Neural cell (in vitro differentiated cells): ENCODE measurements around the gene TXNRD1. TPM values are rescaled to one million over a fixed set of nuclear protein-coding genes. Genes with fewer than 3 reads are reported as not detected.

Experiments
- H2AFZ ChIP-seq: fragments of 200-600, 300-800 bp; sonication (generic), shearing (Covaris generic); 2 replicates; pipeline ENCODE4 v1.6.0; 2014; ENCODE audit warnings: low read depth, mild to moderate bottlenecking, antibody characterized with exemption, low read length, moderate library complexity
- H3F3A ChIP-seq: fragments of 200-600 bp; shearing (Covaris generic); 2 replicates; pipeline ENCODE4 v1.6.1; 2016; ENCODE audit warnings: mild to moderate bottlenecking, moderate library complexity, mixed read lengths, antibody characterized with exemption, low read length; ENCODE audit not compliant: insufficient read depth, poor library complexity, severe bottlenecking
- H3K27ac ChIP-seq: fragments of 200-600, 300-800 bp; sonication (generic), shearing (Covaris generic); 2 replicates; pipeline ENCODE4 v1.5.1; 2014; ENCODE audit warnings: mild to moderate bottlenecking, low read length, moderate library complexity
- H3K27me3 ChIP-seq: fragments of 300-800, 200-600 bp; sonication (generic), shearing (Covaris generic); 2 replicates; pipeline ENCODE4 v1.6.0; 2014; ENCODE audit warnings: mild to moderate bottlenecking, low read depth, low read length, moderate library complexity; ENCODE audit not compliant: insufficient read depth
- H3K36me3 ChIP-seq: fragments of 300-800, 200-600 bp; sonication (generic), shearing (Covaris generic); 2 replicates; pipeline ENCODE4 v1.5.1; 2014; ENCODE audit warnings: mild to moderate bottlenecking, antibody characterized with exemption, low read length, moderate library complexity; ENCODE audit not compliant: insufficient read depth
- H3K4me2 ChIP-seq: fragments of 300-800, 200-600 bp; sonication (generic), shearing (Covaris generic); 2 replicates; pipeline ENCODE4 v1.6.0; 2014; ENCODE audit warnings: mild to moderate bottlenecking, low read length
- H3K4me3 ChIP-seq: fragments of 300-800, 200-600 bp; sonication (generic), shearing (Covaris generic); 2 replicates; pipeline ENCODE4 v1.5.1; 2014; ENCODE audit warnings: mild to moderate bottlenecking, low read length, moderate library complexity
- H3K79me2 ChIP-seq: fragments of 200-600 bp; shearing (Covaris generic); replicated peaks from 2 replicates; pipeline ENCODE4 v1.6.0; 2014; ENCODE audit warnings: mild to moderate bottlenecking, low read length, moderate library complexity; ENCODE audit not compliant: insufficient read depth
- H3K9ac ChIP-seq: fragments of 300-800, 200-600 bp; sonication (generic), shearing (Covaris generic); 2 replicates; pipeline ENCODE4 v1.6.1; 2016; ENCODE audit warnings: mild to moderate bottlenecking, low read length, mixed read lengths
- H3K9me2 ChIP-seq: fragments of 200-600 bp; shearing (Covaris generic); 2 replicates; pipeline ENCODE4 v1.6.1; 2016; ENCODE audit warnings: mild to moderate bottlenecking, low read length, mixed read lengths; ENCODE audit not compliant: insufficient read depth
- H3K9me3 ChIP-seq: fragments of 200-600, 300-800 bp; sonication (generic), shearing (Covaris generic); 2 replicates; pipeline ENCODE4 v1.6.1; 2016; ENCODE audit warnings: mild to moderate bottlenecking, mixed run types, low read length, moderate library complexity, mixed read lengths
- H4K20me1 ChIP-seq: fragments of 200-600 bp; shearing (Covaris generic); 2 replicates; pipeline ENCODE4 v1.6.1; 2016; ENCODE audit warnings: mild to moderate bottlenecking, mixed run types; ENCODE audit not compliant: insufficient read depth
- CTCF ChIP-seq: fragments of 450-650 bp; IDR thresholded peaks from 2 replicates; pipeline ENCODE4 v1.5.1; 2014; ENCODE audit warnings: antibody characterized with exemption, mild to moderate bottlenecking, moderate library complexity; ENCODE audit not compliant: poor library complexity, severe bottlenecking
- EP300 ChIP-seq: fragments of 450-650 bp; conservative IDR thresholded peaks from 2 replicates; pipeline ENCODE4 v1.6.1; 2014; ENCODE audit warnings: antibody characterized with exemption, mild to moderate bottlenecking, moderate library complexity; ENCODE audit not compliant: poor library complexity, severe bottlenecking
- EZH2 ChIP-seq: fragments of 200-600, 300-800 bp; shearing (Covaris generic), sonication (generic); IDR thresholded peaks from 2 replicates; pipeline ENCODE4 v1.6.1; 2014; ENCODE audit warnings: antibody characterized with exemption, low read length, borderline replicate concordance, mild to moderate bottlenecking; ENCODE audit not compliant: insufficient read depth, poor library complexity, severe bottlenecking
- MXI1 ChIP-seq: fragments of 450-650 bp; conservative IDR thresholded peaks from 2 replicates; pipeline ENCODE4 v1.6.1; 2014; ENCODE audit warnings: antibody characterized with exemption, mild to moderate bottlenecking; ENCODE audit not compliant: poor library complexity, severe bottlenecking
- POLR2AphosphoS5 ChIP-seq: IDR thresholded peaks from 2 replicates; pipeline ENCODE4 v1.6.1; 2012
- RAD21 ChIP-seq: fragments of 450-650 bp; conservative IDR thresholded peaks from 2 replicates; pipeline ENCODE4 v1.6.1; 2014; ENCODE audit warnings: antibody characterized with exemption, mild to moderate bottlenecking, moderate library complexity
- REST ChIP-seq: IDR thresholded peaks from 2 replicates; pipeline ENCODE4 v1.6.1; 2012; ENCODE audit warnings: borderline replicate concordance
- SMC3 ChIP-seq: fragments of 450-650 bp; conservative IDR thresholded peaks from 2 replicates; pipeline ENCODE4 v1.6.1; 2014; ENCODE audit warnings: antibody characterized with exemption, mild to moderate bottlenecking, moderate library complexity; ENCODE audit not compliant: poor library complexity
- TAF1 ChIP-seq: IDR thresholded peaks from 2 replicates; pipeline ENCODE4 v1.6.1; 2012; ENCODE audit warnings: low read depth
- polyA plus RNA-seq: library from polyadenylated mRNA; depleted of rRNA; stranded (reverse); fragments of >200 nt; gene quantifications from 2 replicates; pipeline ENCODE4 v1.2.3, GENCODE V29; 2014

Gene TXNRD1
- polyA plus RNA-seq, 1 donor from 2014 or later: 59.6 TPM

DNA sequence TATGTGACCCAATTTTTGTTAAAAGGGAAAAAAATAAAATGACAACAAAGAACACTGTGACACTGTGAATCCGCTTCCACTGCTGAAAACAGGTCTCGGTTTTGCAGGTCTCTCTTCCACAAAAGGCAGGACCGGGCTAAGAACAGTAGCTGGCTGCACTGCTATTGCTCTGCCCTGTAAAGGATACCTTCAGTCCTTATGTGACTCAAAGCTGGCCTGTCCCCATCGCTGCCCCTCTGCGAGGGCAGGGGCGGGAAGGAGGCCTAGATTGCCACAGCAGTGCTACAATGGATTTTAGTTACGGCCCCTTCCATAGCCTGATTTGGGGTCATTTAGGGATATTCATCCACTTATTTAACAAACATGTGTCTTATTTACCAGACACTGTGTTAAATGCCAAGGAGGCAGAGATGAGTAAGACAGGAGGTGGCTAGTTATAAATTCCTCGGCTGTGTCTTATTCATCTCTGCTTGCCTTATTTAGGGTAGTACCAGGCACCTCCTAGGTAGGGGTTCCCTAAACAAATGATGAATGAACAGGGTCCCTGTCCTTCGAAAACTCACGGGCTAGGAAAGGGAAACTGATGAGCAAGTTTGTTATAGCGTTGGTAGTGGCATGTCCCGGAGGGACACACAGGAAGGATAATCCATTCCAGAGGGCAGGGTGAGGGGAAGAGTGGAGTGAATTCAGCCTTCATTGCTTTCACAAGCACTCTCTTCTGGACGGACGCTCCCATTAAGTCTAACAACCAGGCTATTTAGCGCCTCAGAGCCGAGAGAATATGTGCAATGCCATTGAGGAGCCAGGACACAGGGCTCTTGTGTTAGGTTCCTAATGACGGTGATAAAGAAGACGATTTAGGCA is 161.3 kb downstream of the TXNRD1 start:
- no peak overlapping the region for H2AFZ ChIP-seq
- H4K20me1 ChIP-seq: no peaks in the 10 kb centered on the region
- no peaks in the 10 kb centered on the region for H3K9me3 ChIP-seq

DNA sequence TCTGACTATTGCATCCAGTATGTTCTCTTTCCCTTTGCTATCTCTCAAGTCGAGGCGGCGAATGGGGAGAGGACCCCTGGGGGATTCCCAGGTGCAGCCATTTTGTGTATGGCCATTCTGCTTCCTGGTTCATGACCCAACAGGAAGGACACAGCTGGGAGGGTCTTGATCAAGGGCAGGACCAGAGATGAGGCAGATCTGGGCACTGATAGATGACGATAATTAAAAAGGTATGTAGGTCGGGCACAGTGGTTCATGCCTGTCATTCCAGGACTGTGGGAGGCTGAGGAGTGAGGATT is 161.9 kb downstream of the TXNRD1 start:
- H3K4me2 ChIP-seq: no peak overlapping the region
- no peaks in the 10 kb centered on the region for H3K9me2 ChIP-seq
- no peak overlapping the region for H3K4me3 ChIP-seq
- H2AFZ ChIP-seq: no peak overlapping the region
- no peaks in the 10 kb centered on the region for H4K20me1 ChIP-seq
- no peaks in the 10 kb centered on the region for H3K27me3 ChIP-seq
- H3K9me3 ChIP-seq: no peaks in the 10 kb centered on the region
- no peaks in the 10 kb centered on the region for H3F3A ChIP-seq
- H3K27ac ChIP-seq: no peak overlapping the region
- no peaks in the 10 kb centered on the region for H3K36me3 ChIP-seq
- H3K9ac ChIP-seq: no peak overlapping the region
- H3K79me2 ChIP-seq: no peaks in the 10 kb centered on the region
- TF ChIP-seq MXI1 (no peak), CTCF (no peak), EZH2 (no peak), SMC3 (no peak)

More for the DNA sequence above, 161.3 kb downstream of the TXNRD1 start:
- Histone ChIP-seq H3K9ac (no peak overlapping the region), H3K4me2 (no peak overlapping the region), H3K27ac (no peak overlapping the region), H3K36me3 (no peaks in the 10 kb centered on the region), H3K9me2 (no peaks in the 10 kb centered on the region), H3K79me2 (no peaks in the 10 kb centered on the region), H3K27me3 (no peaks in the 10 kb centered on the region), H3F3A (no peaks in the 10 kb centered on the region), H3K4me3 (no peak overlapping the region)
- TF ChIP-seq MXI1 (no peak), CTCF (no peak), EZH2 (no peak), EP300 (no peak), RAD21 (no peak), TAF1 (no peak), REST (no peak), SMC3 (no peak), POLR2AphosphoS5 (no peak)
